Astrocyte of the spinal cord (primary cell): ENCODE measurements around the gene CEP131.

Experiments
- DNase-seq: peaks from one replicate; pipeline ENCODE4 v3.0.0; 2011; ENCODE audit warnings: low read depth, low spot score
- H3K4me3 ChIP-seq: 2 replicates; pipeline ENCODE4 v1.5.1; 2011; ENCODE audit warnings: low read depth, mild to moderate bottlenecking, low read length, moderate library complexity
- CTCF ChIP-seq: IDR thresholded peaks from 2 replicates; pipeline ENCODE4 v1.5.1; 2012; ENCODE audit warnings: low read depth, mild to moderate bottlenecking, low read length, inconsistent platforms
- in situ Hi-C: cut with HindIII; loops from 2 replicates; pipeline ENCODE4 v1.10.0; 2017; ENCODE audit warnings: low sequenced_read_pairs

Gene CEP131

GRCh38 chr17:81170727-81171494 is 51.9 kb downstream of the CEP131 start:
- in situ Hi-C loops = no loop called here
- no peak overlapping the region for H3K4me3 ChIP-seq
- DNase-seq = no peak
- TF ChIP-seq CTCF = no peak

GRCh38 chr17:81169870-81170309 is 52.9 kb downstream of the CEP131 start:
- DNase-seq = no peak
- no peak overlapping the region for H3K4me3 ChIP-seq
- no peak for TF ChIP-seq CTCF
- in situ Hi-C loops = no loop called here

- no peak for TF ChIP-seq CTCF
- in situ Hi-C loops = no loop called here
- no peak overlapping the region for H3K4me3 ChIP-seq
- no peak for DNase-seq
These were observed 55.1 kb downstream of the CEP131 start for GRCh38 chr17:81167638-81168037.

- no peak overlapping the region for H3K4me3 ChIP-seq
- in situ Hi-C loops = no loop called here
- no peak for TF ChIP-seq CTCF
- DNase-seq = no peak
These were observed 55.6 kb downstream of the CEP131 start for GRCh38 chr17:81167194-81167524.

- TF ChIP-seq CTCF = no peak
- no peak for DNase-seq
- in situ Hi-C loops = no loop called here
- H3K4me3 ChIP-seq = no peak within 1 kb of the TSS
These were observed 56.7 kb downstream of the CEP131 start, which contains the start of gene AATK for GRCh38 chr17:81166033-81166492. TSS of gene AATK (minus strand) at chr17:81166221. CDS start at chr17:81165992, 229 bp downstream.

- DNase-seq = no peak
- no peak for TF ChIP-seq CTCF
- H3K4me3 ChIP-seq = no peak within 1 kb of the TSS
- in situ Hi-C loops = no loop called here
These were observed 57.3 kb downstream of the CEP131 start, which contains the start of gene PVALEF for GRCh38 chr17:81165246-81166032. TSS of gene PVALEF (plus strand) at chr17:81165507. CDS start at chr17:81181227, 15,720 bp downstream.
